HEK293 (cell line): ENCODE results near the gene POR.

Experiments used
- SALL2 ChIP-seq: fragments of 450-650 bp; formaldehyde crosslinking; IDR thresholded peaks from 2 replicates; pipeline ENCODE4 v1.5.0; 2017; ENCODE audit warnings: missing biosample characterization, mild to moderate bottlenecking, missing genetic modification characterization, borderline replicate concordance
- YY1 ChIP-seq: fragments of 450-650 bp; formaldehyde crosslinking; IDR thresholded peaks from 2 replicates; pipeline ENCODE4 v1.5.1; 2018; ENCODE audit warnings: missing biosample characterization, missing genetic modification characterization
- ZNF335 ChIP-seq: fragments of 450-650 bp; formaldehyde crosslinking; conservative IDR thresholded peaks from 2 replicates; pipeline ENCODE4 v1.5.1; 2016; ENCODE audit warnings: missing biosample characterization, missing genetic modification characterization
- ZNF514 ChIP-seq: fragments of 450-650 bp; formaldehyde crosslinking; IDR thresholded peaks from 2 replicates; pipeline ENCODE4 v1.5.1; 2016; ENCODE audit warnings: missing biosample characterization, missing genetic modification characterization

DNA sequence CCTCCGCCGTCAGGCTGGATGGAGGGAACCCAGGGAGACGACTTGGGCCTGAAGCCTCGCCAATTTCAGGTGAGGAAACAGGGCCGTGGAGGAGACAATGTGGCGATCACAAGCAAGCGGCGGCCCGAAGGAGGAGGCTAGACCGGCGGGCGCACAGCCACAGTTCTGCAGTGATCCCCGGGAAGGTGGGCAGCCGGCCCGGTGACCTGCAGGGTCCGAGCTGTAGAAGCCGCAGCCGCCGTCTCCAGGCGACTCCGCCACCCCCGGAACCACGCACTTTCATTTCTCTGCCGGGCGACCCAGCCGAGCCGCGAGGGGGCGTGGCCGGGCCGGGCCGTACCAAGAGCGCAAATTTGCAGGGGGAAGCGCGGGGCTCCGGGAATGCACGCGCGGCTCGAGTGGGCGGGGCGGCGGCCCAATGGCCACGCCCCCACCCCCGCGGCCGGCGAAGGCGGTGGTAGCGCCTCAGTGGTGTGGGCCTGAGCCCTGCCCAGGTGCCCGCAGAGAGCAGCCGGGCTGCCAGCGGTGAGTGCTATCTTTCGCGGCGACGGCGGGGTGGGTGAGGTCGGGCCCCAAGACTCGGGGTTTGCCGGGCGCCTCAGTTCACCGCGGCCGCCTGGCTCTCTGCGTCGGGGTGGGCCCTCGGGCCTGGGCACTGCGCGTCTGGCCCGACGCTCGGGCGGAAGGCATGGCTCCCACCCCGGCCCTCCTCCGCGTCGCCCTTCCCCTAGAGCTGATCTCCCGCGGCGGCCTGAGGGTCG is at the start of gene POR:
- peak; percentile 41 for TF ChIP-seq YY1
- no peak for TF ChIP-seq SALL2 (tag by site-specific recombination)
- TF ChIP-seq ZNF514 (tag by site-specific recombination): no peak
- TF ChIP-seq ZNF335 (tag by site-specific recombination): peak; percentile 86
